Mucosa of descending colon (tissue), 3 donors: ENCODE data around the gene KLF3. TPM values are rescaled to one million over a fixed set of nuclear protein-coding genes. Genes with fewer than 3 reads are reported as not detected.

Experiments
- ATAC-seq: fragments of 200-7000 bp; cut with Tn5 transposase; one replicate; pipeline ENCODE4 v1.9.1; 2020; ENCODE audit warnings: mild to moderate bottlenecking, moderate library complexity
- DNase-seq, 3 donors: peaks; one replicate each; pipeline ENCODE4 v3.0.0-alpha.2; 2020
- H3K36me3 ChIP-seq: fragments of 200-600 bp; one replicate; pipeline ENCODE4 v1.8.0; 2021; ENCODE audit warnings: low read depth, mild to moderate bottlenecking
- H3K4me1 ChIP-seq: fragments of 200-600 bp; one replicate; pipeline ENCODE4 v1.8.0; 2021; ENCODE audit warnings: low read depth, mild to moderate bottlenecking
- H3K4me3 ChIP-seq: fragments of 200-600 bp; one replicate; pipeline ENCODE4 v1.8.0; 2021; ENCODE audit warnings: mild to moderate bottlenecking
- H3K9me3 ChIP-seq: fragments of 200-600 bp; one replicate; pipeline ENCODE4 v1.8.0; 2021; ENCODE audit warnings: mild to moderate bottlenecking
- intact Hi-C, 2 donors: fragments of 100-400 bp; cut with DNase I in 1 of 2; cut with micrococcal nuclease in 1 of 2; formaldehyde crosslinking; loops; one replicate each; pipeline versions ENCODE4 v1.11.0 to v1.11.1; 2022; cut with DNase I, micrococcal nuclease
- total RNA-seq, 3 donors: library from RNA; stranded (reverse); fragmentation: NEBNext Ultra II Directional in 2 of 3; extraction: Animal tissue kit (Norgen Biotek cat#: 25700) in 2 of 3; gene quantifications; one replicate each; pipeline versions ENCODE4 v1.2.1 to v1.2.4, GENCODE V29; 2021 to 2023
- TF ChIP-seq, protein P1 (sequence below): fragments of 200-600 bp; IDR thresholded peaks from one replicate; pipeline ENCODE4 v1.8.0; 2022; ENCODE audit warnings: antibody characterized with exemption, mild to moderate bottlenecking
- donor health status: DM: no; HTN: no; CAD: no; lungs with moderate emphysema.
- donor health status: DM: no; HTN: no; CAD: no.
- donor health status: DM: no; HTN: yes; CAD: no.

KLF3 gene
- total RNA-seq, 3 donors from 2014 or later = 102 to 151 (median 128) TPM

DNA sequence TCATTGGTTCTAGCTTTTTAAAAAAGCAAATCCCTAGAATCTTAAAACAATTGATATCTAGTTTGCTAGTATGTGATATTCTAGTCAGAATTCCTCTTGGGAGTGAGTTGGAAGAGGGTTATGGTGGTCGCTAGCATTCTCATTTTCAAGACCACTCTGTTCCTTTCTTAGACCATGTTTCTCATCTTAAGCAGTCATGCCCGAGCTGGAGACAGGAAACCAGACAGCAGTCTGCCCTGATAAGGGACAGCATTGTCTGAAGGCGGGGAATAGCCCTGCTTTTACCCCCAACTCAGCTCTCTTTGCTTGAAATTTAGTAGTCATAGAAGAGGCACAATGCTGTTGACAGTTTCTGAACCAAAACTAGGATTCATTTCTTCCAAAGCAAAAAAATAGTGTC is 5.2 kb downstream of the KLF3 start:
- H3K4me1 ChIP-seq = peaks cover 69% of the 10 kb centered on the region
- peaks cover 4% of the 10 kb centered on the region for H3K36me3 ChIP-seq
- intact Hi-C loops = no loop called here
- DNase-seq (no peak), ATAC-seq (no peak)
- H3K9me3 ChIP-seq = no peaks in the 10 kb centered on the region
- H3K4me3 ChIP-seq = no peak overlapping the region
- TF ChIP-seq, protein P1, sequence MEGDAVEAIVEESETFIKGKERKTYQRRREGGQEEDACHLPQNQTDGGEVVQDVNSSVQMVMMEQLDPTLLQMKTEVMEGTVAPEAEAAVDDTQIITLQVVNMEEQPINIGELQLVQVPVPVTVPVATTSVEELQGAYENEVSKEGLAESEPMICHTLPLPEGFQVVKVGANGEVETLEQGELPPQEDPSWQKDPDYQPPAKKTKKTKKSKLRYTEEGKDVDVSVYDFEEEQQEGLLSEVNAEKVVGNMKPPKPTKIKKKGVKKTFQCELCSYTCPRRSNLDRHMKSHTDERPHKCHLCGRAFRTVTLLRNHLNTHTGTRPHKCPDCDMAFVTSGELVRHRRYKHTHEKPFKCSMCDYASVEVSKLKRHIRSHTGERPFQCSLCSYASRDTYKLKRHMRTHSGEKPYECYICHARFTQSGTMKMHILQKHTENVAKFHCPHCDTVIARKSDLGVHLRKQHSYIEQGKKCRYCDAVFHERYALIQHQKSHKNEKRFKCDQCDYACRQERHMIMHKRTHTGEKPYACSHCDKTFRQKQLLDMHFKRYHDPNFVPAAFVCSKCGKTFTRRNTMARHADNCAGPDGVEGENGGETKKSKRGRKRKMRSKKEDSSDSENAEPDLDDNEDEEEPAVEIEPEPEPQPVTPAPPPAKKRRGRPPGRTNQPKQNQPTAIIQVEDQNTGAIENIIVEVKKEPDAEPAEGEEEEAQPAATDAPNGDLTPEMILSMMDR = no peak

DNA sequence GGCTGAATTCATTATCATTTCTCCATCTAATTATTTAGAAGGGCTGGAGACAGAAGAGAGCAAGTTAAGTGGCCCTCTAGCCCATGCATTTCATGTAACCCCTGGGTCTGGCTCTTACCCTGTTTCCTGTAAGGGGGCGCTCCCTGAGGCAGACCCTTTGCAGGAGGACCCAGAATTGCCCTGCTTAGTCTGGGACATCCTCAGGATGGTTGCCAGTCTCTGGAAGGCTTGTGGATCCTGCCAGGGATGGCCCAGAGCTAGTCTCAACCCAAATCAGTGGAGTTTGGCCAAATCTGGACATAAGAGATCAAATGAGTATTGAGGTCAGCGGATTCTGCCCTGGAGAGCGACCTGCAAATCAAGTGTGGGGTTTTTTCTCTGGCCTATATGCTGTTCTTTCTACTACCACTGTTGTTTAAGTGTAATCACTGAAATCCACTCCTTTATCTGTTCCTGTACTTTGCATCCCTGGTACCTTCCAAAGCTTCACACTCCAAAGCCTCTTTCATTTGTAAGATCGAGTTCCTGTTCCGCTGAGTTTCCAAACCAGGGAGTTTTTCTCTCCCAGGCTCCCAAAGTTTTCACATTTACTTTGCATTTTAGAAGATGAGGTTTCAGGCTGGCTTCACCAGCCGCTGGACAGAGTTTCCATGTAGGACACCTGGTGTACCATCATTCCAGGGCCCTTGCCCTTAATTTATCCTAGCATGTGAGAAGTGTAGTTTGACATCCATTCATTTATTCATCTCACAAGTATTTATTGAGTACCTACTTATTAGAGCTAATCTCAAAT is 6.3 kb downstream of the KLF3 start:
- intact Hi-C loops = loop anchor here (5.0 to 10.0 kb wide), 5 partner anchors 346 to 596 kb away; no protein-coding TSS in a partner anchor
- TF ChIP-seq, protein P1 = no peak

DNA sequence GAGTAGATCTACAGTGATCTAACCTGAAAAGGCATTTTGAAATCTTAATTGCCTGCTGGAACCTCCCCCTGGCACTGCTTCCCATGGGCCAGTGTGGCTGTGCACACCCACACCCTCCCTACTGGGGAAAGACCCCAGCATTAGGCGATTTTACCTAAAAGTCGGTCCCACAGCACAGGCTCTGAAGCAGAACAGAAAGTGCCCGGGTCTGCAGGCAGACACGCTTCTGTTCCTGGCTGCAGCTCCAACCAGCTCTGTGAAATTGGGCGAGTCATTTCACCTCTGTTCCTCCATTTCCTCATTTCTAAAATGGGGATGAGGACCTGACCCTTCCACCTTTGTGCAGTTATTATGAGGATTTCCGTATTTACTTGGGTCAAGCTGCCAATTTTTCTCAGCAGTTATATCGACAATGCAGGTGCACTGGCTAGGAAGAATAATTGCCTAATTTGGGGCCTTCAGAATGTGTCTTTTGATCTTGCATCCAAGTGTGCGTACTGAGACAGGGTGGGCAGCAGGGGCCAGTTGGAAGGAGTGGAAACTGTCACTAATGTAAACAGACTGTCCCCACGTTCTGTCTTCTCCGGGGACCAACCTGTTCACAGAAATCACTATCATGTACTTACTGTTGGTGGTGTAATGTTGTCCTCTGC is 7.1 kb downstream of the KLF3 start:
- TF ChIP-seq, protein P1 = no peak
- peaks cover 4% of the 10 kb centered on the region for H3K36me3 ChIP-seq
- no peak overlapping the region for H3K4me3 ChIP-seq
- H3K4me1 ChIP-seq = peaks cover 73% of the 10 kb centered on the region
- DNase-seq = peak in 2 of 3 donors; percentile 53 to 59
- intact Hi-C loops = loop anchor here (5.0 to 10.0 kb wide), 5 partner anchors 346 to 596 kb away; no protein-coding TSS in a partner anchor
- H3K9me3 ChIP-seq = no peaks in the 10 kb centered on the region
- no peak for ATAC-seq

More for the DNA sequence above, 6.3 kb downstream of the KLF3 start:
- peaks cover 4% of the 10 kb centered on the region for H3K36me3 ChIP-seq
- peaks cover 73% of the 10 kb centered on the region for H3K4me1 ChIP-seq
- DNase-seq = no peak
- no peak for ATAC-seq
- H3K9me3 ChIP-seq = no peaks in the 10 kb centered on the region
- no peak overlapping the region for H3K4me3 ChIP-seq

DNA sequence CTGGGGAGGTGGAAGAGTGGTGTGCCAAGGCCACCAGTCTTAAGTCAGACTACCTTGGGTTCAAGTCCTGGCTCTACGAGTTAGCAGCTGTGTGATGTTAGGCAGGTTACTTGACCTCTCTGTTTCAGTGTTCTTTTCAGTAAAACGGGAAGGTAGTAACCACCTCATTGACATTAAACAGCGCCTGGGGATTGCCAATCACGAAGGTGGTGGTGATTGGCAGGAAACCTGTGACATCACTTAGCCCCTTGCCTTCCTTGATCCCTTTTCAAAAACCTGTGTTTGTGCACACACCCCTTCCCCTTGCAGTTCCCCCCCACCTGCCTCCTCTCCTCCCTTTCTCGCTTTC is 7.6 kb downstream of the KLF3 start:
- TF ChIP-seq, protein P1 = no peak

DNA sequence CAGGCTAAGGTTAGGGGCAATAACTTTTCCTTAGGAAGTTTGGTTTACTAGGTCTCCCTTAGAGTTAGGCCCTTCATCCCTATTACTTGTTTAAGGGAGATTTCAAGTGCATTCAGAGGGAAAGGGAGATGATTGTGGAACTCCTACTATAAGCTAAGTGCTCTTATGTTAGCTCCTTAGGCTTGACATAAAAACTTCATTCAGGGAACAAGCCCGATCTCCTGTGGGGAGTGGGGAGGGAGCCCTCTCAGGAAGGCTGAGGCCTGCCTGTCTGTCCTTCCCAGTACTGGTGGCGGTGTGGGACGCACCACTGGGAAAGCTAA is 8.0 kb downstream of the KLF3 start:
- Histone ChIP-seq H3K4me3 (no peak overlapping the region), H3K4me1 (peaks cover 79% of the 10 kb centered on the region), H3K36me3 (peaks cover 4% of the 10 kb centered on the region), H3K9me3 (no peaks in the 10 kb centered on the region)
- ATAC-seq (no peak), DNase-seq (peak in 1 of 3 donors; percentile 58)
- TF ChIP-seq, protein P1 = no peak
- intact Hi-C loops = loop anchor here (5.0 to 10.0 kb wide), 5 partner anchors 347 to 597 kb away; no protein-coding TSS in a partner anchor

More for the DNA sequence above, 7.6 kb downstream of the KLF3 start:
- H3K36me3 ChIP-seq = peaks cover 4% of the 10 kb centered on the region
- DNase-seq (no peak), ATAC-seq (no peak)
- intact Hi-C loops = loop anchor here (5.0 to 10.0 kb wide), 5 partner anchors 347 to 597 kb away; no protein-coding TSS in a partner anchor
- peaks cover 78% of the 10 kb centered on the region for H3K4me1 ChIP-seq
- no peaks in the 10 kb centered on the region for H3K9me3 ChIP-seq
- no peak overlapping the region for H3K4me3 ChIP-seq
